HG03280 (cell line): ENCODE data around the gene ZCCHC9.
"Not testable (repeated sequence)": the region's sequence is repeated elsewhere in the genome, so short reads cannot be mapped to it uniquely, and the experiment has no call there.

ENCODE experiments used
- ATAC-seq: cut with Tn5 transposase; IDR thresholded peaks from one replicate; pipeline ENCODE4 v1.9.1; 2021; ENCODE audit warnings: mild to moderate bottlenecking, moderate library complexity; ENCODE audit not compliant: unreplicated experiment

ZCCHC9 gene, protein sequence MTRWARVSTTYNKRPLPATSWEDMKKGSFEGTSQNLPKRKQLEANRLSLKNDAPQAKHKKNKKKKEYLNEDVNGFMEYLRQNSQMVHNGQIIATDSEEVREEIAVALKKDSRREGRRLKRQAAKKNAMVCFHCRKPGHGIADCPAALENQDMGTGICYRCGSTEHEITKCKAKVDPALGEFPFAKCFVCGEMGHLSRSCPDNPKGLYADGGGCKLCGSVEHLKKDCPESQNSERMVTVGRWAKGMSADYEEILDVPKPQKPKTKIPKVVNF

GRCh38 chr5:81301271-81302015 lies at the start of gene ZCCHC9:
Gene ZCCHC9, plus strand, starts transcription at chr5:81301587. Its CDS starts 3,171 bp downstream, at chr5:81304758.
- peak; percentile 98 for ATAC-seq

DNA sequence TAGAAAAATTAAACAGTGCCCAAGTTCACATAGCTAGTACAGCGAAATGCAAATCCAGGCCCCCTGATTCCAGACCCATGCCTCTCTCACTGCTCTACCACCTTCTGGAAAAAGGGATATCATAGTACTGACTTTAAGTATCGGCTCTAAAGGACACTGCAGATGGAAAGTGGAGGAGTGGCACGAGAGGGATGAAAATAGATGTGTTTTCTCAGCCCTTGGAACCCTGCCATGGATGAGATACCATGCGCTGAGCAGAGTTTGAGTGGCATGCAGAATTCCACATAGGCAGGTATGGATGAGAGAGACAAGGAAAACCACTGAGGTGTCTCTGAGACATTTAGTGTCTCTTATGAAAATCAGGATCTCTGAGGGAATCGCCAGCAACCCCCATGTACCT lies 49.5 kb upstream of the ZCCHC9 start:
- no peak for ATAC-seq

- no peak for ATAC-seq
Observed at GRCh38 chr5:81252904-81253303, 48.5 kb upstream of the ZCCHC9 start.

DNA sequence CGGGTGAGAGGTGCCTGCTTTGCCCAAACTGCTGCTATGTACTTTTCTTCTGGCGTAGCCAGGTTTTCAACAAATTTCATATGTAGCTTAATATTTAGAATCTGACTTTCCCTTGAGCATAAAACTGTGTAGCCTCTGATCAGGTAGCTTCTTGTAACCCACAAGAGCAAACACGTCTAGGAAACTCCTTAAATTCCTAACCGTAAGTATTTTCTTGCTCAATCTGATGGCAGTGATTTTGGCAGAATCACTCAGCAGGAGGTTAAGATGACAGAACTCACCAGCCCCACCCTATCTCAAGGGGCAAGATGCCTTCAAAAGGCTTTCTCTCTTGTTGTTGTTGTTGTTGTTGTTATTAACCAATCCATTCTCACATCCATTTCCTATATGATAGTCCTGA lies 47.5 kb upstream of the ZCCHC9 start:
- ATAC-seq = no peak

DNA sequence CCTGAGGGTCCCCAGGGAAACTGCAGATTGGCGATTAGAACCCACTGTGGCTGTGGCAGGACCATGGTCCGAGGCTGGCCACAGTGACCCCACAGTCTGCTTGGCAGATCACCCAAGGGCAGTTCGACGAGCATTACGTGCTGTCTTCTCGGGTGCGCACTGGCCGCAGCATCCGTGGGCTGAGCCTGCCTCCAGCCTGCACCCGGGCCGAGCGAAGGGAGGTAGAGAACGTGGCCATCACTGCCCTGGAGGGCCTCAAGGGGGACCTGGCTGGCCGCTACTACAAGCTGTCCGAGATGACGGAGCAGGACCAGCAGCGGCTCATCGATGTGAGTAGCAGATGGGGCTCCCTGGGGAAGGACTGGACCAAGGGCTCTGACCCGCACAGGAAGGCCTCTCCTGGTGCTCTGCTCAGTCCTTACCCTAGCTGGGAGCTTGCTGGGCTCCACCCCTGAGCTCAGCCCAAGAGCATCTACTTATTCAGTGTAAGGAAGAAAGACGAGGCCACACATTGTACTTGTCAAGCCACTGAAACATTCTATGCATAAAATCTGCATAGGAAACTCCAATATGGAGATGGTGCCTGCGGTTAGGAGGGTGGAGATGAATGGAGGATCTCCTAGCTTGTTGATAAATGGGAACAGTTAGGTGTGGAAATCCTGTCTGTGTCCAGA lies 46.4 kb upstream of the ZCCHC9 start:
- no peak for ATAC-seq

- no peak for ATAC-seq
Observed at GRCh38 chr5:81256766-81257165, 44.6 kb upstream of the ZCCHC9 start.

DNA sequence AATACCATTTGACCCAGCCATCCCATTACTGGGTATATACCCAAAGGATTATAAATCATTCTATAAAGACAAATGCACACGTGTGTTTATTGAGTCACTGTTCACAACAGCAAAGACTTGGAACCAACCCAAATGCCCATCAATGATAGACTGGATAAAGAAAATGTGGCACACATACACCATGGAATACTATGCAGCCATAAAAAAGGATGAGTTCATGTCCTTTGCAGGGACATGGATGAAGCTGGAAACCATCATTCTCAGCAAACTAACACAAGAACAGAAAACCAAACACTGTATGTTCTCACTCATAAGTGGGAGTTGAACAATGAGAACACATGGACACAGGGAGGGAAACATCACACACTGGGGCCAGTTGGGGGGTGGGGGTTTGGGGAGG lies 38.6 kb upstream of the ZCCHC9 start:
- ATAC-seq = not testable (repeated sequence)

DNA sequence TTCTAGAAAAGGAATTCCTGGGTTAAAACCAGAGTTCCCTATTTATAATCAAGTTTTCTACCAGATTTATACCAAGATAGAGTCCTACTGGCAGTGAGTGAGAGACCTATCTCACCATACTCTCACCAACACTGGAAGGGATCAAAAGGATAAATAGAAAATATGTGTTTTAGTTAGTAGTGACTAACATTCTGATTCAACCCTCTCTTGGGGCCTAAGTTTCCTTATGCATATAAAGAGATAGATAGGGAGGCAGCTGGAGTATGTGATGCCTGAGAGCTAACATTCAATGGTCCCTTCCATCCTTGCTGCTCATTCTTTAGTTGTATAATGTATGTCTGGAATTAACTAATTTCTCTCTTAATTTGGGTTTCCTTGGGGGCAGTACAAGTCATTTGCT lies 36.3 kb upstream of the ZCCHC9 start:
- ATAC-seq = no peak

DNA sequence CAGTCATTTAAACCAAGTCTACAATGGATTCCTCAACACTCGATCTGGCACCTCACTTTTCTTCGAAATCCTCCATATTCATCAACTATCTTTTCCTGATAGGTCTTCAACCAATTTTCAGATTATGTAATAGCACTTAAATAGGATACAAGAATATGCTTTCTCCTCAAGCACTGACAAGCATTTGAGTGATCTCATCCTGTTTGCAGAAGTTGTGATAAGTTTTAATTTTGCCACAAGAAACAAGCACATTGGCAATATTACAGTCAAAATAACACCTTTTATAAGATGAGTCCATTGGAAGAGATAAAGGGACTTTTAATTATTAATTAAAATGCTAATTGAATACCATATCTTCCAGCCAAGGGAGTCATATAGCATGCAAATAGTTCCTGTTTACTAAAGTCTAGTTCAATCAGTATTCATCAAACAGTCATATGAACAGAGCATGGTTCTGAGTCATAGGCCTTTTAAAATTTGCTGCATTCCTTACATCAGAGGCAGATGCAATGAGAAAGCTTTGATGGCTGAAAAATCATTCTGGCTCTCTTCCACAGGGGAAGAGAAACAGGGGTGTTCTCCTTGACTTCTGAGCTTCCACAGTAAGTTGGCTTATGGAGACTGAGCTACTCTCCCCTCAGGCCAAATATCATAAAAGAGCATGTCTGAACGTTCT lies 32.7 kb upstream of the ZCCHC9 start:
- no peak for ATAC-seq

DNA sequence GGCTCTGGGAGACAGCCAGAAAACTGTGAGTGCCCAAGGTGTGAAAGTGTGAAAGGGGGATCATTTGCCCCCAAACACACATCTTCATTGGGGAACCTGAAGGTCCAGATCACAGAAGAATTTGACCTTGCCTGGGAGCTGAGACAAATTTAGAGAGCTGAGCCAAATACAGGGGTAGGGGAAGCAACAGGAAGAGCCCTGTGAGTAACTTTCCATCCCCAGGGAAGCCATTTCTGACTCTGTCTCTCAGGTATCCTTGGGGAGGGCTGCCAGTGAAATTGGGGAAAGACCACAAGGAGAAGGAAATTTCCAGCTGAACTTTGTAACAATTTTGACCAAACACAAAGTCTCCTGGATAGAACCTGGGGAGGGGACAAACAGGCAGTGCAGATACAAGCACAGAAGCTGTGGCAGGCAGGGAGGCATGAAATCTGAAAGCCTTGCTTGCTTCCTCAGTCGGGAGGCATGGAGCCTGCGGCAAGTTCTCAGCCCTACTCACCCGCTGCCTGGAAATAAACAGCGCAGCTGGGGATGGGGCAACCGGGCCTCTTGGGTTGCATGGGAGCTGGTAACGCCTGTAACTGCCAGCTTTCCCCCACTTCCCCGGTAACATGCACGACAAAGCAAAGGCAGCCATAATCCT lies 31.5 kb upstream of the ZCCHC9 start:
- no peak for ATAC-seq

- not testable (repeated sequence) for ATAC-seq
Observed at GRCh38 chr5:81270394-81271027, 30.9 kb upstream of the ZCCHC9 start.

GRCh38 chr5:81283976-81284375 lies 17.4 kb upstream of the ZCCHC9 start:
- ATAC-seq = no peak

GRCh38 chr5:81286059-81286617 lies 15.2 kb upstream of the ZCCHC9 start:
- ATAC-seq = no peak

DNA sequence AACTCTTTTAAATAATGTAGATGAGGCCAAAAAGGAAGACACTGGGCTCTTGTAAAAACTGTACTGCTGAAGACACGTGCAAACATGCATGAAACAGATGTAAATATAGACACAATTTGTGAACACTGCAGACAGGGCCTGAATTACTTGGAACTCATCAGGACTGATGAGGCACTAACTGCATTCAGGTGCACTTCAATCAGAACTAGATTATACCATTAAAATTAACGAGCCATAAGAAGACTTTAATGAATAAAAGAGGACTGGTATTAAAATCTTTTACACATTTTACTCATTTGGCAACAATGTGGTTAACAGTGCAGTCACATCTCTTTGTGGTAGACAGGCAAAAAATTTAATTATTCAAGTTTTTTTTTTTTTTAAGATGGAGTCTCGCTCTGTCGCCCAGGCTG lies 13.4 kb upstream of the ZCCHC9 start:
- ATAC-seq = no peak

GRCh38 chr5:81290146-81290545 lies 11.2 kb upstream of the ZCCHC9 start:
- ATAC-seq = no peak

GRCh38 chr5:81292130-81292529 lies 9.3 kb upstream of the ZCCHC9 start:
- ATAC-seq = no peak

DNA sequence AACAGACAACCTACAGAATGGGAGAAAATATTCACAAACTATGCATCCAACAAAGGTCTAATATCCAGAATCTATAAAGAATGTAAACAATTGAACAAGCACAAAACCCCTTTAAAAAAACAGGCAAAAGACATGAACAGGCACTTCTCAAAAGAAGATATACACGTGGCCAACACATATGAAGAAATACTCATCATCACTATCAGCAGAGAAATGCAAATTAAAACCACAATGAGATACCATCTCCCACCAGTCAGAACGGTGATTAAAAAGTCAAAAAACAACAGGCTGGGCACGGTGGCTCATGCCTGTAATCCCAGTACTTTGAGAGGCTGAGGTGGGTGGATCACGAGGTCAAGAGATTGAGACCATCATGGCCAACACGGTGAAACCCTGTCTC lies 7.4 kb upstream of the ZCCHC9 start:
- ATAC-seq = not testable (repeated sequence)

- ATAC-seq = no peak
Observed at GRCh38 chr5:81297531-81297930, 3.9 kb upstream of the ZCCHC9 start.

DNA sequence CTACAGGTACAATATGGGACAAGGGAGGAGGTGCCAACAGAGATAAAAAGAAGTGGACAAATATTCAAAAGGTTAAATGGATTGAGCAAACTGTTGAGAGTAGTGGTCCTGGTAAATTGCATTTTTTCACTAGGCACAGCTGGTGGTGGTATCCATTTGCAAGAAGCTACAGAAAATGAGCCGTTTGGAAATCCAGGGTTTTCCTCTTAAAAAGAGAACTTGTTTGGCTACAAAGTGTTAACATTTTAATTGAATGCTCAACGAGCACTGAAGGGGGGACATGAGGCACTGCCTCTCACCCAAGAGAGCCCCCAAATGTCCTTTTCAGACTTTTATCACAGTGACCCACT lies 491 bp upstream of the ZCCHC9 start:
- ATAC-seq = no peak

- ATAC-seq = no peak
Observed at GRCh38 chr5:81302596-81302995, 1.2 kb downstream of the ZCCHC9 start.
